K562 (cell line): Measurements from ENCODE around the gene EDDM13. TPM values are rescaled to one million over a fixed set of nuclear protein-coding genes. Genes with fewer than 3 reads are reported as not detected.

Experiments used
- C11orf30 ChIP-seq: fragments of 450-650 bp; IDR thresholded peaks from 2 replicates; pipeline ENCODE4 v1.6.1; 2016; ENCODE audit warnings: low read depth, mild to moderate bottlenecking
- JUND ChIP-seq, 2 experiments: IDR thresholded peaks; 2 replicates in 1 of 2; 3 replicates in 1 of 2; pipeline ENCODE4 v1.6.1; 2011; ENCODE audit warnings: borderline replicate concordance in 2 of 2, low read depth in 2 of 2, low read length in 2 of 2, improper control_type of control experiment in 1 of 2, missing biosample characterization in 1 of 2, missing genetic modification characterization in 1 of 2, missing genetic modification reagents in 1 of 2
- KAT8 ChIP-seq: fragments of 450-650 bp; IDR thresholded peaks from 2 replicates; pipeline ENCODE4 v1.6.1; 2016; ENCODE audit warnings: low read depth, mild to moderate bottlenecking
- MAFG ChIP-seq: fragments of 450-650 bp; conservative IDR thresholded peaks from 2 replicates; pipeline ENCODE4 v1.6.1; 2016; ENCODE audit warnings: missing genetic modification characterization, missing compliant biosample characterization
- MCM2 ChIP-seq: fragments of 450-650 bp; IDR thresholded peaks from 2 replicates; pipeline ENCODE4 v1.6.1; 2017; ENCODE audit warnings: low read depth, mild to moderate bottlenecking
- MLX ChIP-seq, 2 experiments: fragments of 450-650 bp in 1 of 2; sonication (generic) in 1 of 2; formaldehyde crosslinking; conservative IDR thresholded peaks; 2 replicates each; pipeline versions ENCODE4 v1.4.0 to v1.8.1; 2020 to 2022; ENCODE audit warnings: mild to moderate bottlenecking in 1 of 2, missing genetic modification reagents in 1 of 2
- NFYB ChIP-seq: IDR thresholded peaks from 2 replicates; pipeline ENCODE4 v1.6.1; 2011; ENCODE audit warnings: mild to moderate bottlenecking, moderate library complexity; ENCODE audit not compliant: insufficient read length; ENCODE audit errors: extremely low read depth
- NR2C1 ChIP-seq, 2 experiments: fragments of 450-650 bp; IDR thresholded peaks; 2 replicates each; pipeline ENCODE4 v1.6.1; 2017; ENCODE audit warnings: mild to moderate bottlenecking in 2 of 2, antibody characterized with exemption in 1 of 2, inconsistent platforms in 1 of 2, missing compliant biosample characterization in 1 of 2, missing genetic modification characterization in 1 of 2
- TRIM24 ChIP-seq, 2 experiments: fragments of 450-650 bp; IDR thresholded peaks; 2 replicates each; pipeline ENCODE4 v1.6.1; 2016
- TSHZ1 ChIP-seq: fragments of 250-450 bp; sonication (Bioruptor Pico); IDR thresholded peaks from 2 replicates; pipeline ENCODE4 v1.4.0; 2020; ENCODE audit warnings: mild to moderate bottlenecking, moderate library complexity
- ZNF395 ChIP-seq: fragments of 200-800 bp; sonication (Bioruptor generic); IDR thresholded peaks from 2 replicates; pipeline ENCODE4 v1.6.1; 2017; ENCODE audit warnings: missing genetic modification characterization, missing compliant biosample characterization
- polyA plus RNA-seq, 8 experiments: library from polyadenylated mRNA; depleted of rRNA in 4 of 8; stranded (reverse) in 5 of 8; unstranded in 3 of 8; fragments of >200 nt; fragmentation: Nextera tagmentation in 2 of 8; fragmentation: Illumina TruSeq in 1 of 8; extraction: Ambion mirVana in 2 of 8; extraction: Trizol in 1 of 8; gene quantifications; 2 replicates each; pipeline versions ENCODE4 v1.2.1 to v1.2.3, GENCODE V29; 2011 to 2014; ENCODE audit warnings: inconsistent platforms in 1 of 8, missing spikeins in 1 of 8
- small RNA-seq: library from RNA; depleted of rRNA; stranded (forward); fragments of <200 nt; gene quantifications from one replicate; pipeline ENCODE3, GENCODE V24; 2014
- total RNA-seq, 7 experiments: library from RNA; depleted of rRNA in 6 of 7; stranded (reverse); fragments of >200 nt in 6 of 7; fragmentation: Illumina TruSeq in 2 of 7; extraction: Trizol in 2 of 7; gene quantifications; 2 replicates each; pipeline versions ENCODE4 v1.2.1 to v1.2.3, GENCODE V29; 2011 to 2021; ENCODE audit warnings: low replicate concordance in 1 of 7

Gene EDDM13
- total and polyA plus RNA-seq, 9 of the 15 experiments (the other 6 are each of a cell fraction or from before 2014, with no cell fraction given): 2.0 to 7.7 (median 4.1) TPM

DNA sequence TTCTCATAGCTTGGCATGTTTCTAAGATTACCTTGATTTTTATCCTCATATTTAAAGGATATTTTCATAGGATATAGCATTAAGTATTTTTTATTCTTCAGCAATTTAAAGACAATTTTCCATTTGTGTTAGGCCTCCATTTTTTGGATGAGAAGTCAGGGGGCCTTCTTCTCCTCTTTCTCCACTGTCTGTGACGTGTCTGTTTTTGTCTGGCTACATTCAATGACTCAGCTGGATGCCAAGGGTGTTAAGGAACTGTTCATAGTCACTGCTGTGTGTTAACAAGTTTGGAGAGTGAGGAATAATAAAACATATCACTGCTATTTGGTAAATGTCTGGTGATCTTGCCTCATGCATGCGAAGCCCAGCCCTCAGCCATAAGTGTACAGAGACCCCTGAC lies 84.4 kb downstream of the EDDM13 start (continued):
- TF ChIP-seq MAFG (tag) (0 out of 2 replicates have a peak, but pooled peaks have one; percentile 15), KAT8 (no peak), ZNF395 (CRISPR knock-in tag) (no peak), TSHZ1 (CRISPR knock-in tag) (no peak), MCM2 (no peak), MLX (CRISPR knock-in tag; conservative IDR thresholded peaks at IDR 0.05) (no peak), NR2C1 (IDR thresholded peaks at IDR 0.05) (no peak), NR2C1 (tag; IDR thresholded peaks at IDR 0.05) (no peak), JUND (IDR thresholded peaks at IDR 0.05; ENCODE audit: borderline replicate concordance, low read depth, low read length) (no peak), JUND (tag; IDR thresholded peaks at IDR 0.05; ENCODE audit: borderline replicate concordance, low read depth, low read length) (no peak), TRIM24 (IDR thresholded peaks at IDR 0.05) (peak; percentile 71 to 79; a peak in 3 of 4 replicates), C11orf30 (peak; percentile 34; the same call in 1 of the 2 replicates), NFYB (no peak)
- TF ChIP-seq, all 486 proteins: peak for 8

Small RNA genes within 50 kb of the gene (small RNA-seq; reads per million reads assigned to genes)
- not detected for gene RF00019

Other genes starting within 250 kb of the EDDM13 start
Only the 7 nearest of the 10 such genes appear.
- 20.0 and 20.8 TPM in 2 replicates for gene ZNF444, start 131.5 kb upstream of the EDDM13 start, total RNA-seq (2014; rRNA removed)
- gene ZNF444, start 131.5 kb upstream of the EDDM13 start, total RNA-seq (2014; rRNA removed; fragmentation: Illumina TruSeq; extraction: Trizol): 2.0 and 2.8 TPM in 2 replicates
- gene ZNF444, start 131.5 kb upstream of the EDDM13 start, total RNA-seq (2015; rRNA removed; fragmentation: Illumina TruSeq; extraction: Trizol): 6.9 and 7.0 TPM in 2 replicates
- 38.8 and 40.0 TPM in 2 replicates for gene ZNF444, start 131.5 kb upstream of the EDDM13 start, total RNA-seq (2021)
- gene ZNF444, start 131.5 kb upstream of the EDDM13 start, polyA plus RNA-seq (2011; rRNA removed): 6.1 and 7.4 TPM in 2 replicates
- gene ZNF444, start 131.5 kb upstream of the EDDM13 start, polyA plus RNA-seq (2014; fragmentation: Illumina TruSeq; extraction: Trizol): 7.7 and 10.6 TPM in 2 replicates
- gene ZNF444, start 131.5 kb upstream of the EDDM13 start, polyA plus RNA-seq (2014; fragmentation: Nextera tagmentation; extraction: Ambion mirVana): under 1 TPM; 0.39 to 0.49 TPM
- gene ZNF444, start 131.5 kb upstream of the EDDM13 start, polyA plus RNA-seq (2014; rRNA removed): 24.3 and 28.4 TPM in 2 replicates
- gene GALP, start 96.7 kb upstream of the EDDM13 start, total RNA-seq (2014; rRNA removed): not detected in 2 replicates
- gene GALP, start 96.7 kb upstream of the EDDM13 start, total RNA-seq (2014; rRNA removed; fragmentation: Illumina TruSeq; extraction: Trizol): not detected in 2 replicates
- not detected in 2 replicates for gene GALP, start 96.7 kb upstream of the EDDM13 start, total RNA-seq (2015; rRNA removed; fragmentation: Illumina TruSeq; extraction: Trizol)
- not detected in 2 replicates for gene GALP, start 96.7 kb upstream of the EDDM13 start, total RNA-seq (2021)
- not detected in 2 replicates for gene GALP, start 96.7 kb upstream of the EDDM13 start, polyA plus RNA-seq (2011; rRNA removed)
- not detected in 2 replicates for gene GALP, start 96.7 kb upstream of the EDDM13 start, polyA plus RNA-seq (2014; fragmentation: Illumina TruSeq; extraction: Trizol)
- not detected for gene GALP, start 96.7 kb upstream of the EDDM13 start, polyA plus RNA-seq (2014; fragmentation: Nextera tagmentation; extraction: Ambion mirVana)
- not detected in 2 replicates for gene GALP, start 96.7 kb upstream of the EDDM13 start, polyA plus RNA-seq (2014; rRNA removed)
- gene ZSCAN5B, start 75.0 kb upstream of the EDDM13 start, total RNA-seq (2014; rRNA removed): 0.08 TPM in 1 of 2 replicates, not detected in the other
- not detected in 2 replicates for gene ZSCAN5B, start 75.0 kb upstream of the EDDM13 start, total RNA-seq (2014; rRNA removed; fragmentation: Illumina TruSeq; extraction: Trizol)
- 0.07 TPM in 1 of 2 replicates, not detected in the other for gene ZSCAN5B, start 75.0 kb upstream of the EDDM13 start, total RNA-seq (2015; rRNA removed; fragmentation: Illumina TruSeq; extraction: Trizol)
- gene ZSCAN5B, start 75.0 kb upstream of the EDDM13 start, total RNA-seq (2021): not detected in 2 replicates
- gene ZSCAN5B, start 75.0 kb upstream of the EDDM13 start, polyA plus RNA-seq (2011; rRNA removed): not detected in 2 replicates
- gene ZSCAN5B, start 75.0 kb upstream of the EDDM13 start, polyA plus RNA-seq (2014; fragmentation: Illumina TruSeq; extraction: Trizol): not detected in 2 replicates
- gene ZSCAN5B, start 75.0 kb upstream of the EDDM13 start, polyA plus RNA-seq (2014; fragmentation: Nextera tagmentation; extraction: Ambion mirVana): under 1 TPM in 1 of 2 experiments, not detected in 1; 0.03 TPM
- gene ZSCAN5B, start 75.0 kb upstream of the EDDM13 start, polyA plus RNA-seq (2014; rRNA removed): not detected in 2 replicates
- 0.08 TPM in 1 of 2 replicates, not detected in the other for gene ZSCAN5C, start 70.5 kb upstream of the EDDM13 start, total RNA-seq (2014; rRNA removed)
- gene ZSCAN5C, start 70.5 kb upstream of the EDDM13 start, total RNA-seq (2014; rRNA removed; fragmentation: Illumina TruSeq; extraction: Trizol): not detected in 2 replicates
- gene ZSCAN5C, start 70.5 kb upstream of the EDDM13 start, total RNA-seq (2015; rRNA removed; fragmentation: Illumina TruSeq; extraction: Trizol): not detected in 2 replicates
- not detected in 2 replicates for gene ZSCAN5C, start 70.5 kb upstream of the EDDM13 start, total RNA-seq (2021)
- not detected in 2 replicates for gene ZSCAN5C, start 70.5 kb upstream of the EDDM13 start, polyA plus RNA-seq (2011; rRNA removed)
- not detected in 2 replicates for gene ZSCAN5C, start 70.5 kb upstream of the EDDM13 start, polyA plus RNA-seq (2014; fragmentation: Illumina TruSeq; extraction: Trizol)
- gene ZSCAN5C, start 70.5 kb upstream of the EDDM13 start, polyA plus RNA-seq (2014; fragmentation: Nextera tagmentation; extraction: Ambion mirVana): under 1 TPM in 1 of 2 experiments, not detected in 1; 0.07 TPM
- not detected in 2 replicates for gene ZSCAN5C, start 70.5 kb upstream of the EDDM13 start, polyA plus RNA-seq (2014; rRNA removed)
- 5.8 and 10.2 TPM in 2 replicates for gene ZSCAN5A, start 42.1 kb downstream of the EDDM13 start, total RNA-seq (2014; rRNA removed)
- gene ZSCAN5A, start 42.1 kb downstream of the EDDM13 start, total RNA-seq (2014; rRNA removed; fragmentation: Illumina TruSeq; extraction: Trizol): 12.2 and 12.4 TPM in 2 replicates
- gene ZSCAN5A, start 42.1 kb downstream of the EDDM13 start, total RNA-seq (2015; rRNA removed; fragmentation: Illumina TruSeq; extraction: Trizol): 12.0 and 12.7 TPM in 2 replicates
- gene ZSCAN5A, start 42.1 kb downstream of the EDDM13 start, total RNA-seq (2021): 11.8 and 15.3 TPM in 2 replicates
- 6.3 and 8.7 TPM in 2 replicates for gene ZSCAN5A, start 42.1 kb downstream of the EDDM13 start, polyA plus RNA-seq (2011; rRNA removed)
- 15.3 and 15.9 TPM in 2 replicates for gene ZSCAN5A, start 42.1 kb downstream of the EDDM13 start, polyA plus RNA-seq (2014; fragmentation: Illumina TruSeq; extraction: Trizol)
- gene ZSCAN5A, start 42.1 kb downstream of the EDDM13 start, polyA plus RNA-seq (2014; fragmentation: Nextera tagmentation; extraction: Ambion mirVana): 10 to 100 TPM; 10.3 to 10.6 TPM
- gene ZSCAN5A, start 42.1 kb downstream of the EDDM13 start, polyA plus RNA-seq (2014; rRNA removed): 13.5 and 13.7 TPM in 2 replicates
- gene ZNF582, start 120.8 kb downstream of the EDDM13 start, total RNA-seq (2014; rRNA removed): 1.4 and 3.8 TPM in 2 replicates
- 1.9 TPM in 2 replicates for gene ZNF582, start 120.8 kb downstream of the EDDM13 start, total RNA-seq (2014; rRNA removed; fragmentation: Illumina TruSeq; extraction: Trizol)
- 1.7 and 1.8 TPM in 2 replicates for gene ZNF582, start 120.8 kb downstream of the EDDM13 start, total RNA-seq (2015; rRNA removed; fragmentation: Illumina TruSeq; extraction: Trizol)
- gene ZNF582, start 120.8 kb downstream of the EDDM13 start, total RNA-seq (2021): 1.3 and 2.1 TPM in 2 replicates
- 2.6 and 3.3 TPM in 2 replicates for gene ZNF582, start 120.8 kb downstream of the EDDM13 start, polyA plus RNA-seq (2011; rRNA removed)
- 1.6 TPM in 2 replicates for gene ZNF582, start 120.8 kb downstream of the EDDM13 start, polyA plus RNA-seq (2014; fragmentation: Illumina TruSeq; extraction: Trizol)
- under 1 TPM; 0.72 to 0.91 TPM for gene ZNF582, start 120.8 kb downstream of the EDDM13 start, polyA plus RNA-seq (2014; fragmentation: Nextera tagmentation; extraction: Ambion mirVana)
- 1.3 and 1.6 TPM in 2 replicates for gene ZNF582, start 120.8 kb downstream of the EDDM13 start, polyA plus RNA-seq (2014; rRNA removed)
- 2.2 and 2.5 TPM in 2 replicates for gene ZNF583, start 131.6 kb downstream of the EDDM13 start, total RNA-seq (2014; rRNA removed)
- gene ZNF583, start 131.6 kb downstream of the EDDM13 start, total RNA-seq (2014; rRNA removed; fragmentation: Illumina TruSeq; extraction: Trizol): 6.7 and 7.1 TPM in 2 replicates
- gene ZNF583, start 131.6 kb downstream of the EDDM13 start, total RNA-seq (2015; rRNA removed; fragmentation: Illumina TruSeq; extraction: Trizol): 4.7 and 5.1 TPM in 2 replicates
- 2.8 and 3.0 TPM in 2 replicates for gene ZNF583, start 131.6 kb downstream of the EDDM13 start, total RNA-seq (2021)
- gene ZNF583, start 131.6 kb downstream of the EDDM13 start, polyA plus RNA-seq (2011; rRNA removed): 1.5 and 3.0 TPM in 2 replicates
- gene ZNF583, start 131.6 kb downstream of the EDDM13 start, polyA plus RNA-seq (2014; fragmentation: Illumina TruSeq; extraction: Trizol): 3.4 and 3.7 TPM in 2 replicates
- 1 to 10 TPM in 1 of 2 experiments, under 1 TPM in 1; 0.92 to 1.9 TPM for gene ZNF583, start 131.6 kb downstream of the EDDM13 start, polyA plus RNA-seq (2014; fragmentation: Nextera tagmentation; extraction: Ambion mirVana)
- gene ZNF583, start 131.6 kb downstream of the EDDM13 start, polyA plus RNA-seq (2014; rRNA removed): 2.2 and 3.2 TPM in 2 replicates